ENCODE results near the gene AFDN. TPM values are rescaled to one million over a fixed set of nuclear protein-coding genes. Genes with fewer than 3 reads are reported as not detected.
"Not testable (repeated sequence)": the region's sequence is repeated elsewhere in the genome, so short reads cannot be mapped to it uniquely, and the experiment has no call there.

AFDN gene
- total and polyA plus RNA-seq, 2 of the 8 experiments (the other 6 are each of a cell fraction or from before 2014, with no cell fraction given): 53.4 to 192 TPM

DNA sequence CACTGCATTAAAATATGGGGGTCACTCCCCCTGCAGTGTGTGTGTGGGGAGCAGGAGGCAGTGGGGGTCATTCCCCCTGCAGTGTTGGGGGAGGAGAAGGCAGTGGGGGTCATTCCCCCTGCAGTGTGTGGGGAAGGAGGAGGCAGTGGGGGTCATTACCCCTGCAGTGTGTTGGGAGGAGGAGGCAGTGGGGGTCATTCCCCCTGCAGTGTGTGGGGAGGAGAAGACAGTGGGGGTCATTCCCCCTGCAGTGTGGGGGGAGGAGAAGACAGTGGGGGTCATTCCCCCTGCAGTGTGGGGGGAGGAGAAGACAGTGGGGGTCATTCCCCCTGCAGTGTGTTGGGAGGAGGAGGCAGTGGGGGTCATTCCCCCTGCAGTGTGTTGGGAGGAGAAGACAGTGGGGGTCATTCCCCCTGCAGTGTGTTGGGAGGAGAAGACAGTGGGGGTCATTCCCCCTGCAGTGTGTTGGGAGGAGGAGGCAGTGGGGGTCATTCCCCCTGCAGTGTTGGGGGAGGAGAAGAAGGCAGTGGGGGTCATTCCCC lies 149.5 kb downstream of the AFDN start:
- POLR2A ChIA-PET (ENCODE audit: partially characterized antibody): not testable (repeated sequence)

More for the DNA sequence above, 149.5 kb downstream of the AFDN start:
- not testable (repeated sequence) for H3K9me3 ChIP-seq (ENCODE audit: insufficient read depth in 2 of 2, low read depth in 1 of 2, low read length in 1 of 2); H2AK5ac ChIP-seq (ENCODE audit: low read depth, low read length); FAIRE-seq; H3K23me2 ChIP-seq (ENCODE audit: low read depth, low read length); H3K18ac ChIP-seq (ENCODE audit: extremely low read depth, low read length); H3K27ac ChIP-seq (ENCODE audit: low read depth, low read length); H3K79me2 ChIP-seq (ENCODE audit: control insufficient read depth in 1 of 2, insufficient read depth in 2 of 2, low read length in 2 of 2); H2BK5ac ChIP-seq (ENCODE audit: low read depth, low read length); H4K20me1 ChIP-seq (replicated peaks in 1 of 2; ENCODE audit: control insufficient read depth in 1 of 2, insufficient read depth in 2 of 2, low read length in 2 of 2); H3K14ac ChIP-seq (ENCODE audit: insufficient read length); DNase-seq (ENCODE audit: low read depth in 1 of 2, low spot score in 2 of 2); H3K9ac ChIP-seq (replicated peaks in 1 of 4; ENCODE audit: extremely low read depth in 1 of 4, low read depth in 3 of 4, low read length in 3 of 4); H3K23ac ChIP-seq (ENCODE audit: insufficient read length); H2AFZ ChIP-seq (ENCODE audit: low read length); H4K8ac ChIP-seq (ENCODE audit: extremely low read depth, insufficient read depth, low read length); H4K5ac ChIP-seq (ENCODE audit: insufficient read length, low read depth, low read length); H3K56ac ChIP-seq (replicated peaks; ENCODE audit: insufficient read length, low read depth, low read length); H2BK20ac ChIP-seq (ENCODE audit: low read length); H3K4me2 ChIP-seq (ENCODE audit: insufficient read depth in 1 of 2, low read depth in 2 of 2, low read length in 2 of 2); H3K4ac ChIP-seq (replicated peaks; ENCODE audit: insufficient read length, low read depth, low read length); H3K27me3 ChIP-seq (replicated peaks in 1 of 4; ENCODE audit: control insufficient read depth in 3 of 4, extremely low read depth in 1 of 4, insufficient read depth in 3 of 4, low read length in 3 of 4); H2BK120ac ChIP-seq (replicated peaks; ENCODE audit: low read depth, low read length); H2BK12ac ChIP-seq (ENCODE audit: low read depth, low read length); H4K91ac ChIP-seq (replicated peaks; ENCODE audit: insufficient read length, low read length); H3K79me1 ChIP-seq (ENCODE audit: low read depth, low read length); H2BK15ac ChIP-seq (ENCODE audit: low read length); H3K4me3 ChIP-seq (ENCODE audit: extremely low read depth in 1 of 4, insufficient read depth in 2 of 4, low read depth in 3 of 4, low read length in 4 of 4); H3K36me3 ChIP-seq (ENCODE audit: control insufficient read depth in 2 of 4, insufficient read depth in 4 of 4, low read length in 3 of 4)
- H3K4me1 ChIP-seq (replicated peaks in 1 of 4; ENCODE audit: control insufficient read depth in 3 of 4, insufficient read depth in 4 of 4, low read length in 3 of 4): peaks cover 0 to 10% (median 6%) of the 10 kb centered on the region in 4 experiments; a peak in 5 of 7 replicates
- CTCF ChIA-PET (ENCODE audit: partially characterized antibody): interaction anchor here (0.7 to 1.4 kb wide), 4 partner anchors 15 to 143 kb away, joined by 3 to 4 read pairs (median 3); no protein-coding TSS in a partner anchor

Measured in H1 (cell line).